HCT116 (cell line): ENCODE results near the gene SPEN. TPM values are rescaled to one million over a fixed set of nuclear protein-coding genes. Genes with fewer than 3 reads are reported as not detected.

Source experiments
- ATAC-seq: fragments of 200-7000 bp; cut with Tn5 transposase; 2 replicates; pipeline ENCODE4 v1.9.1; 2020; ENCODE audit warnings: mild to moderate bottlenecking, moderate library complexity
- BruUV-seq: library from RNA; stranded (reverse); fragments of 400-500 nt; replicated peaks from 2 replicates; lab custom pipeline; 2021; lab: Mats Ljungman, UMichigan
- CTCF ChIA-PET: fragments of 300-600 bp; sonication (Branson Sonifier 250); formaldehyde crosslinking; loops from one replicate; lab custom pipeline; 2021; ENCODE audit warnings: antibody characterized with exemption; lab: Charles Lee
- POLR2A ChIA-PET: fragments of 300-600, 350-600 bp; sonication (Branson Sonifier 250); formaldehyde crosslinking; loops from one replicate; lab custom pipeline; 2021; ENCODE audit warnings: antibody characterized with exemption; lab: Charles Lee
- RAD21 ChIA-PET, 2 experiments: fragments of 300-600 bp; sonication (Branson Sonifier 250); formaldehyde crosslinking; loops; one replicate each; lab custom pipeline; 2023; ENCODE audit warnings: low total read pairs in 2 of 2; ENCODE audit not compliant: uncharacterized antibody in 2 of 2, unreplicated experiment in 2 of 2, low non-redundant PET in 1 of 2; lab: Charles Lee
- DNase-seq: peaks from one replicate; pipeline ENCODE4 v3.0.0-alpha.2; 2010; ENCODE audit warnings: low read depth, low spot score
- H2AFZ ChIP-seq: fragments of 200-600 bp; shearing (Covaris generic), sonication (generic); 2 replicates; pipeline ENCODE4 v1.6.1; 2017; ENCODE audit warnings: low read depth, mixed run types, mixed read lengths, antibody characterized with exemption, low read length; ENCODE audit not compliant: poor library complexity, severe bottlenecking
- H3K27ac ChIP-seq: 2 replicates; pipeline ENCODE4 v1.5.1; 2012; ENCODE audit warnings: low read depth, low read length
- H3K27me3 ChIP-seq: fragments of 200-600 bp; sonication (generic); 2 replicates; pipeline ENCODE4 v1.6.1; 2016; ENCODE audit warnings: mixed run types, low read length, mixed read lengths; ENCODE audit not compliant: insufficient read depth
- H3K36me3 ChIP-seq, 2 experiments: fragments of 200-500 bp in 1 of 2; fragments of 200-600 bp in 1 of 2; sonication (Bioruptor generic) in 1 of 2; sonication (generic) in 1 of 2; 2 replicates each; pipeline versions ENCODE4 v1.5.1 to v1.6.1; 2014 to 2016; ENCODE audit warnings: low read length in 2 of 2, inconsistent platforms in 1 of 2, mixed read lengths in 1 of 2, mixed run types in 1 of 2; ENCODE audit not compliant: insufficient read depth in 2 of 2, control insufficient read depth in 1 of 2
- H3K4me1 ChIP-seq, 2 experiments: fragments of 200-600 bp in 1 of 2; sonication (generic) in 1 of 2; 2 replicates each; pipeline versions ENCODE4 v1.5.1 to v1.6.1; 2012 to 2017; ENCODE audit warnings: low read length in 2 of 2, inconsistent platforms in 1 of 2, mild to moderate bottlenecking in 1 of 2, mixed read lengths in 1 of 2, mixed run types in 1 of 2, moderate library complexity in 1 of 2; ENCODE audit not compliant: insufficient read depth in 2 of 2, control insufficient read depth in 1 of 2
- H3K4me2 ChIP-seq: fragments of 200-600 bp; sonication (generic); 2 replicates; pipeline ENCODE4 v1.6.1; 2017; ENCODE audit warnings: mixed run types, low read length, mixed read lengths
- H3K4me3 ChIP-seq, 2 experiments: fragments of 200-600 bp in 1 of 2; sonication (generic) in 1 of 2; replicated peaks in 1 of 2; 2 replicates each; pipeline ENCODE4 v1.5.1; 2011 to 2016; ENCODE audit warnings: low read length in 2 of 2, control low read depth in 1 of 2, low read depth in 1 of 2, mild to moderate bottlenecking in 1 of 2, mixed read lengths in 1 of 2, mixed run types in 1 of 2
- H3K79me2 ChIP-seq: fragments of 200-600 bp; sonication (generic); 2 replicates; pipeline ENCODE4 v1.6.1; 2017; ENCODE audit warnings: mild to moderate bottlenecking, mixed run types, low read length, moderate library complexity, mixed read lengths; ENCODE audit not compliant: insufficient read depth
- H3K9ac ChIP-seq: fragments of 200-600 bp; sonication (generic); 2 replicates; pipeline ENCODE4 v1.6.1; 2016; ENCODE audit warnings: low read length, mixed read lengths
- H3K9me2 ChIP-seq: fragments of 200-600 bp; sonication (generic), shearing (Covaris generic); 2 replicates; pipeline ENCODE4 v1.6.1; 2017; ENCODE audit warnings: mixed run types, mild to moderate bottlenecking, moderate library complexity; ENCODE audit not compliant: insufficient read depth
- H3K9me3 ChIP-seq, 2 experiments: fragments of 200-500 bp in 1 of 2; fragments of 200-600 bp in 1 of 2; sonication (Bioruptor generic) in 1 of 2; sonication (generic) in 1 of 2; 2 replicates each; pipeline ENCODE4 v1.6.1; 2014 to 2017; ENCODE audit warnings: low read length in 2 of 2, mixed read lengths in 2 of 2, inconsistent platforms in 1 of 2, low read depth in 1 of 2, mild to moderate bottlenecking in 1 of 2, mixed run types in 1 of 2, moderate library complexity in 1 of 2; ENCODE audit not compliant: control insufficient read depth in 1 of 2, insufficient read depth in 1 of 2
- H4K20me1 ChIP-seq: fragments of 200-600 bp; sonication (generic), shearing (Covaris generic); 2 replicates; pipeline ENCODE4 v1.6.1; 2017; ENCODE audit warnings: mixed run types, mild to moderate bottlenecking, moderate library complexity; ENCODE audit not compliant: insufficient read depth
- CBX3 ChIP-seq: IDR thresholded peaks from 2 replicates; pipeline ENCODE4 v1.6.1; 2012; ENCODE audit warnings: low read depth
- CEBPB ChIP-seq: IDR thresholded peaks from 2 replicates; pipeline ENCODE4 v1.6.1; 2012; ENCODE audit warnings: low read depth
- EGR1 ChIP-seq: IDR thresholded peaks from 2 replicates; pipeline ENCODE4 v1.6.1; 2012; ENCODE audit warnings: low read depth
- EZH2 ChIP-seq: fragments of 200-600 bp; sonication (generic); IDR thresholded peaks from 2 replicates; pipeline ENCODE4 v1.6.1; 2017; ENCODE audit warnings: antibody characterized with exemption, mixed run types
- EZH2phosphoT487 ChIP-seq: fragments of 200-600 bp; IDR thresholded peaks from 2 replicates; pipeline ENCODE4 v1.6.1; 2018; ENCODE audit warnings: antibody characterized with exemption, borderline replicate concordance
- FOSL1 ChIP-seq: IDR thresholded peaks from 2 replicates; pipeline ENCODE4 v1.6.1; 2012; ENCODE audit warnings: low read depth
- JUND ChIP-seq: IDR thresholded peaks from 2 replicates; pipeline ENCODE4 v1.6.1; 2012
- POLR2A ChIP-seq: IDR thresholded peaks from 2 replicates; pipeline ENCODE4 v1.7.0; 2011; ENCODE audit warnings: borderline replicate concordance; ENCODE audit not compliant: insufficient read depth, insufficient read length; ENCODE audit errors: extremely low read depth
- POLR2AphosphoS5 ChIP-seq: IDR thresholded peaks from 2 replicates; pipeline ENCODE4 v1.6.1; 2011; ENCODE audit warnings: mild to moderate bottlenecking, low read depth, low read length, moderate library complexity
- SIN3A ChIP-seq: IDR thresholded peaks from 2 replicates; pipeline ENCODE4 v1.6.1; 2012; ENCODE audit warnings: low read depth
- SP1 ChIP-seq: IDR thresholded peaks from 2 replicates; pipeline ENCODE4 v1.6.1; 2012; ENCODE audit warnings: low read depth
- SRF ChIP-seq: IDR thresholded peaks from 2 replicates; pipeline ENCODE4 v1.6.1; 2012; ENCODE audit warnings: low read depth
- TCF7L2 ChIP-seq: IDR thresholded peaks from 2 replicates; pipeline ENCODE4 v1.7.0; 2011; ENCODE audit warnings: borderline replicate concordance, inconsistent platforms; ENCODE audit not compliant: insufficient read depth, insufficient read length; ENCODE audit errors: extremely low read depth
- YY1 ChIP-seq: IDR thresholded peaks from 2 replicates; pipeline ENCODE4 v1.6.1; 2011; ENCODE audit warnings: low read length, low read depth, moderate library complexity, mild to moderate bottlenecking; ENCODE audit not compliant: insufficient replicate concordance; ENCODE audit errors: extremely low read depth
- ZFX ChIP-seq: fragments of 450-650 bp; IDR thresholded peaks from 2 replicates; pipeline ENCODE4 v1.6.1; 2017
- ZNF274 ChIP-seq: fragments of 200-500 bp; sonication (Bioruptor generic); IDR thresholded peaks from 2 replicates; pipeline ENCODE4 v1.6.1; 2014; ENCODE audit warnings: mild to moderate bottlenecking, low read depth, low read length, inconsistent platforms
- intact Hi-C: fragments of 100-400 bp; cut with micrococcal nuclease; formaldehyde crosslinking; loops from 2 replicates; pipeline ENCODE4 v1.10.0; 2022
- total RNA-seq: library from RNA; stranded (reverse); gene quantifications from one replicate; pipeline ENCODE4 v1.2.1, GENCODE V29; 2021; ENCODE audit not compliant: unreplicated experiment
- TF ChIP-seq, protein P1 (sequence below): IDR thresholded peaks from 2 replicates; pipeline ENCODE4 v1.6.1; 2012
- TF ChIP-seq, protein P2 (sequence below): IDR thresholded peaks from 2 replicates; pipeline ENCODE4 v1.6.1; 2011; ENCODE audit warnings: mild to moderate bottlenecking, low read length, moderate library complexity; ENCODE audit not compliant: insufficient replicate concordance; ENCODE audit errors: extremely low read depth
- TF ChIP-seq, protein P3 (sequence below): IDR thresholded peaks from 2 replicates; pipeline ENCODE4 v1.6.1; 2012
- TF ChIP-seq, protein P4 (sequence below): IDR thresholded peaks from 2 replicates; pipeline ENCODE4 v1.6.1; 2012; ENCODE audit warnings: low read depth

The SPEN gene
- total RNA-seq, 1 experiment from 2014 or later: 58.6 TPM

DNA sequence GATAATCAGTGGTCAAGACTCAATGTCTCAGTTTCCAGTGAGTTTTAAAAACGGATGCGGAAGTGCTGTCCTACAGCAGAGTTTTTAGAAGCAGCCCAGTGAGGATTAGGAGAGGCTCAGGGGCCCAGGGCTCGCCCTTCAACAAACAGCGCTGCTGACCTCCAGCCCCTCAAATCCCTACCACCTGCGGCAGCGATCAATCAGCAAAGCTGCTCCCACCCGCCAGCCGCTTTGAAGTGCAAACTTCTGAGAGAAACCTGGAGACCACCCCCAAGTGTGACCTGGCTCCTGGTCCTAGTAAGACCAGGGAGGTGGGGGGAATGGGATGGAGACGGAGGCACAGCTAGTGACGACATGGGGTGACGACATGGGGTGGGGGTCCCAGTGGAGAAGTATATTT, 114.0 kb downstream of the SPEN start:
- TF ChIP-seq, protein P1, sequence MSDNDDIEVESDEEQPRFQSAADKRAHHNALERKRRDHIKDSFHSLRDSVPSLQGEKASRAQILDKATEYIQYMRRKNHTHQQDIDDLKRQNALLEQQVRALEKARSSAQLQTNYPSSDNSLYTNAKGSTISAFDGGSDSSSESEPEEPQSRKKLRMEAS: no peak
- TF ChIP-seq POLR2A (no peak), TCF7L2 (no peak), CBX3 (no peak), SIN3A (no peak), POLR2AphosphoS5 (no peak), EGR1 (no peak), FOSL1 (no peak), YY1 (no peak), ZNF274 (no peak), SP1 (no peak), SRF (no peak), ZFX (no peak), EZH2 (no peak), CEBPB (no peak), EZH2phosphoT487 (no peak), JUND (no peak)
- TF ChIP-seq, protein P2, sequence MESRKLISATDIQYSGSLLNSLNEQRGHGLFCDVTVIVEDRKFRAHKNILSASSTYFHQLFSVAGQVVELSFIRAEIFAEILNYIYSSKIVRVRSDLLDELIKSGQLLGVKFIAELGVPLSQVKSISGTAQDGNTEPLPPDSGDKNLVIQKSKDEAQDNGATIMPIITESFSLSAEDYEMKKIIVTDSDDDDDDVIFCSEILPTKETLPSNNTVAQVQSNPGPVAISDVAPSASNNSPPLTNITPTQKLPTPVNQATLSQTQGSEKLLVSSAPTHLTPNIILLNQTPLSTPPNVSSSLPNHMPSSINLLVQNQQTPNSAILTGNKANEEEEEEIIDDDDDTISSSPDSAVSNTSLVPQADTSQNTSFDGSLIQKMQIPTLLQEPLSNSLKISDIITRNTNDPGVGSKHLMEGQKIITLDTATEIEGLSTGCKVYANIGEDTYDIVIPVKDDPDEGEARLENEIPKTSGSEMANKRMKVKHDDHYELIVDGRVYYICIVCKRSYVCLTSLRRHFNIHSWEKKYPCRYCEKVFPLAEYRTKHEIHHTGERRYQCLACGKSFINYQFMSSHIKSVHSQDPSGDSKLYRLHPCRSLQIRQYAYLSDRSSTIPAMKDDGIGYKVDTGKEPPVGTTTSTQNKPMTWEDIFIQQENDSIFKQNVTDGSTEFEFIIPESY: no peak
- TF ChIP-seq, protein P3, sequence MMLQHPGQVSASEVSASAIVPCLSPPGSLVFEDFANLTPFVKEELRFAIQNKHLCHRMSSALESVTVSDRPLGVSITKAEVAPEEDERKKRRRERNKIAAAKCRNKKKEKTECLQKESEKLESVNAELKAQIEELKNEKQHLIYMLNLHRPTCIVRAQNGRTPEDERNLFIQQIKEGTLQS: no peak
- TF ChIP-seq, protein P4, sequence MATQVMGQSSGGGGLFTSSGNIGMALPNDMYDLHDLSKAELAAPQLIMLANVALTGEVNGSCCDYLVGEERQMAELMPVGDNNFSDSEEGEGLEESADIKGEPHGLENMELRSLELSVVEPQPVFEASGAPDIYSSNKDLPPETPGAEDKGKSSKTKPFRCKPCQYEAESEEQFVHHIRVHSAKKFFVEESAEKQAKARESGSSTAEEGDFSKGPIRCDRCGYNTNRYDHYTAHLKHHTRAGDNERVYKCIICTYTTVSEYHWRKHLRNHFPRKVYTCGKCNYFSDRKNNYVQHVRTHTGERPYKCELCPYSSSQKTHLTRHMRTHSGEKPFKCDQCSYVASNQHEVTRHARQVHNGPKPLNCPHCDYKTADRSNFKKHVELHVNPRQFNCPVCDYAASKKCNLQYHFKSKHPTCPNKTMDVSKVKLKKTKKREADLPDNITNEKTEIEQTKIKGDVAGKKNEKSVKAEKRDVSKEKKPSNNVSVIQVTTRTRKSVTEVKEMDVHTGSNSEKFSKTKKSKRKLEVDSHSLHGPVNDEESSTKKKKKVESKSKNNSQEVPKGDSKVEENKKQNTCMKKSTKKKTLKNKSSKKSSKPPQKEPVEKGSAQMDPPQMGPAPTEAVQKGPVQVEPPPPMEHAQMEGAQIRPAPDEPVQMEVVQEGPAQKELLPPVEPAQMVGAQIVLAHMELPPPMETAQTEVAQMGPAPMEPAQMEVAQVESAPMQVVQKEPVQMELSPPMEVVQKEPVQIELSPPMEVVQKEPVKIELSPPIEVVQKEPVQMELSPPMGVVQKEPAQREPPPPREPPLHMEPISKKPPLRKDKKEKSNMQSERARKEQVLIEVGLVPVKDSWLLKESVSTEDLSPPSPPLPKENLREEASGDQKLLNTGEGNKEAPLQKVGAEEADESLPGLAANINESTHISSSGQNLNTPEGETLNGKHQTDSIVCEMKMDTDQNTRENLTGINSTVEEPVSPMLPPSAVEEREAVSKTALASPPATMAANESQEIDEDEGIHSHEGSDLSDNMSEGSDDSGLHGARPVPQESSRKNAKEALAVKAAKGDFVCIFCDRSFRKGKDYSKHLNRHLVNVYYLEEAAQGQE: no peak
- TF ChIP-seq, all 23 proteins: peak for 0
- H3K4me2 ChIP-seq: no peak overlapping the region
- ChIA-PET RAD21 (no interaction called here), CTCF (no interaction called here), POLR2A (no interaction called here)
- H3K27ac ChIP-seq: no peak overlapping the region
- no peaks in the 10 kb centered on the region for H3K36me3 ChIP-seq
- no peak for ATAC-seq
- peaks cover 35% of the 10 kb centered on the region for H3K79me2 ChIP-seq
- H2AFZ ChIP-seq: no peak overlapping the region
- no peak overlapping the region for H3K4me3 ChIP-seq
- no peaks in the 10 kb centered on the region for H3K27me3 ChIP-seq
- no TSS peak for BruUV-seq
- no peaks in the 10 kb centered on the region for H4K20me1 ChIP-seq
- no peaks in the 10 kb centered on the region for H3K9me3 ChIP-seq
- intact Hi-C loops: no loop called here
- H3K9ac ChIP-seq: no peak overlapping the region
- H3K9me2 ChIP-seq: no peaks in the 10 kb centered on the region
- DNase-seq: no peak
- peaks cover 0 to 1% of the 10 kb centered on the region in 2 experiments; a peak in 2 of 4 replicates for H3K4me1 ChIP-seq
